NK-92 treated with Interleukin-12 subunit alpha and Interleukin-12 subunit beta, amount 100 ng/mL, for 24 hours (cell line): ENCODE measurements around the gene B4GALT7.

Experiments used
- DNase-seq: peaks from one replicate; lab custom pipeline; 2025; lab: John Stamatoyannopoulos, UW

B4GALT7 gene

GRCh38 chr5:177593511-177593910, 6.4 kb upstream of the B4GALT7 start:
- DNase-seq, result no peak

- DNase-seq, result no peak
These were observed 5.9 kb upstream of the B4GALT7 start for GRCh38 chr5:177594071-177594470.

- DNase-seq, result no peak
These were observed 4.8 kb upstream of the B4GALT7 start for GRCh38 chr5:177595026-177595585.

- DNase-seq, result no peak
These were observed 3.7 kb upstream of the B4GALT7 start for GRCh38 chr5:177595991-177596774.

GRCh38 chr5:177596775-177597238, 3.1 kb upstream of the B4GALT7 start:
- no peak for DNase-seq

GRCh38 chr5:177598477-177598876, 1.5 kb upstream of the B4GALT7 start:
- no peak for DNase-seq

GRCh38 chr5:177600508-177601018, 631 bp downstream of the B4GALT7 start:
- DNase-seq, result no peak

- no peak for DNase-seq
These were observed 1.2 kb downstream of the B4GALT7 start for GRCh38 chr5:177601126-177601525.

- no peak for DNase-seq
These were observed 1.9 kb downstream of the B4GALT7 start for GRCh38 chr5:177601577-177602457.

GRCh38 chr5:177602458-177602830, 2.5 kb downstream of the B4GALT7 start:
- no peak for DNase-seq

GRCh38 chr5:177603631-177604030, 3.7 kb downstream of the B4GALT7 start:
- DNase-seq, result no peak

- no peak for DNase-seq
These were observed 4.2 kb downstream of the B4GALT7 start for GRCh38 chr5:177604116-177604521.

GRCh38 chr5:177604656-177605055, 4.7 kb downstream of the B4GALT7 start:
- DNase-seq, result no peak

GRCh38 chr5:177605078-177605477, 5.1 kb downstream of the B4GALT7 start:
- DNase-seq, result no peak

GRCh38 chr5:177605667-177606066, 5.7 kb downstream of the B4GALT7 start:
- no peak for DNase-seq

- no peak for DNase-seq
These were observed 6.4 kb downstream of the B4GALT7 start for GRCh38 chr5:177606071-177607051.

- no peak for DNase-seq
These were observed 7.2 kb downstream of the B4GALT7 start for GRCh38 chr5:177607115-177607451.

- no peak for DNase-seq
These were observed 7.7 kb downstream of the B4GALT7 start for GRCh38 chr5:177607452-177608192.

GRCh38 chr5:177608243-177609075, 8.5 kb downstream of the B4GALT7 start:
- no peak for DNase-seq
